GM19467 (cell line): ENCODE measurements around the gene GGA2.
"Not testable (repeated sequence)": the region's sequence is repeated elsewhere in the genome, so short reads cannot be mapped to it uniquely, and the experiment has no call there.

Experiments
- ATAC-seq: cut with Tn5 transposase; IDR thresholded peaks from one replicate; pipeline ENCODE4 v1.9.1; 2021; ENCODE audit warnings: mild to moderate bottlenecking, moderate library complexity; ENCODE audit not compliant: unreplicated experiment

The GGA2 gene

GRCh38 chr16:23527961-23528643 is 17.8 kb upstream of the GGA2 start:
- ATAC-seq: no peak

DNA sequence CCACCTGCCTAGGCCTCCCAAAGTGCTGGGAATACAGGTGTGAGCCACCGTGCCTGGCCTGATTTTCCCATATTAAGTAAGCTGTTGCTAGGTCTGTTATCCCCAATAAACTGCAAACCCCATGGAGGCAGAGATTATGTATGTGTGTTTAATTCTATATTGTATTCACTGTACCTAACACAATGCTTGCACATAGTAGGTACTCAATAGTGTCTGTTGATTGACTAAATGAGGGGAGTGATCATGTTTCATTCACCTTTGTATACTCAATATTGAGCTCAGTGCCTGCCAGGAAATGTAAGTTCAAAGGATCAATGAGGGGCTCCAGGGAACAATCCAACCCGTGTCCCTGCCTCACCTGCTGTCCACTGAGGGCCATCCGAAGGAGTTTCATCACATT is 14.6 kb upstream of the GGA2 start:
- no peak for ATAC-seq

- no peak for ATAC-seq
Measured at GRCh38 chr16:23523876-23524385, 13.6 kb upstream of the GGA2 start.

GRCh38 chr16:23523321-23523720 is 13.0 kb upstream of the GGA2 start:
- no peak for ATAC-seq

DNA sequence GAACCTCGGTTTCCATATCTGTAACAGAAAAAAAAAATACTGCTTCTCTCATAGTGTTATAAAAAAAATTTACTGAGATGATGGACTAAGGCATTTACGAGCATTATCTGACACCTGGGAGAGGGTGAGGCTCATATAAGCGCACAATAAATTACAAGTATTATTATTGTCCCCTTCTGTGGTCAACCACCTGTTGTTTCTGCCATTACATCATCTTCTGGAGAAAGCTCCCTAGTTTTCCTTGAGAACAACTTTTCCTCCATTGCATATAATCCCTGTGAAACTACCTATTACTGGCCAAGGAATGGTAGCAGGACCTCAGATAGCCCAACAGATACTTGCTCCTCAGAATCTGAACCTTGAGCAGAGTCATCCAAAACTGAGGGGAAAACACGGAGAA is 11.7 kb upstream of the GGA2 start:
- no peak for ATAC-seq

DNA sequence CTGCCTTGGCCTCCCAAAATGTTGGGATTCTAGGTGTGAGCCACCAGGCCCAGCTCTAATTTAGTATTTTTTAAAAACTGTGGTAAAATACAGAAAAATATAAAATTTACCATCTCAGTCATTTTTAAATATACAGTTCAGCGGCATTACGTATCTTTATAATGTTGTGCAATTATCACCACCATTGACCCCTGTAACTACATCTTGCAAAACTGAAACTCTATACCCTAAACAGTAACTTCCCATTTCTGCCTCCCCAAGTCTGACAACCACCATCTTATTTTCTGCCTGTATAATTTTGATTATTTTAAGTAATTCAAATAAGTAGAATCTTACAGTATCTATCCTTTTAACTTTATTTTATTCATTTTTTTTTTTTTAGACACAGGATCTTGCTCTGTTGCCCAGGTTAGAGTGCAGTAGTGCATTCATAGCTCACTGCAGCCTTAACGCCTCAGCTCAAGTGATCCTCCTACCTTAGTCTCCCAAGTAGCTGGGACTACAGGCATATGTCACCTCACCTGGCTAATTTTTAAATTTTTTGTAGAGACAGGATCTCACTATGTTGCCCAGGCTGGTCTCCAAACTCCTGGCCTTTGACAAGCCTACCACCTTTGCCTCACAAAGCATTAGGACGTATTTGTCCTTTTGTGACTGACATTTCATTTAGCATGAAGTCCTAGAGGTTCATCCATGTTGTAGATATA is 10.9 kb upstream of the GGA2 start:
- ATAC-seq: no peak

- ATAC-seq: no peak
Measured at GRCh38 chr16:23520500-23520899, 10.2 kb upstream of the GGA2 start.

DNA sequence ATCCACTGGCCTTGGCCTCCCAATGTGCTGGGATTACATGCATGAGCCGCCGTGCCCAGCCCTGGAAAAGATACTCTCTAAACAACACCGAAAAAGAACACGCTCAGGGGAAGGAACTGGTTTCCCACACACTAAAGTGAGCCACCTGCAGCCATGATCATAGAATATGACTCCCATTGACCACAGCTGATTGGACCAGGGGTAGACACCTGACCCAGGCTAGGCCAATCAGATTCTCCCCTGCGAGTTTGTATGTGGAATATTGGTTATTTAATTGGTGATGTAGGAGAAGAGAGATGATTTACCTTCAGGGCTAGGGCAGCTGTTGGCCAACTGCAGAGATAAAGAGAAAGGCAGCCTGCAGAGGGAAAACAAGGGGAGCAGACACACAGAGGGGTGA is 9.0 kb upstream of the GGA2 start:
- ATAC-seq: no peak

GRCh38 chr16:23518435-23518891 is 8.2 kb upstream of the GGA2 start:
- peak; percentile 59 for ATAC-seq

DNA sequence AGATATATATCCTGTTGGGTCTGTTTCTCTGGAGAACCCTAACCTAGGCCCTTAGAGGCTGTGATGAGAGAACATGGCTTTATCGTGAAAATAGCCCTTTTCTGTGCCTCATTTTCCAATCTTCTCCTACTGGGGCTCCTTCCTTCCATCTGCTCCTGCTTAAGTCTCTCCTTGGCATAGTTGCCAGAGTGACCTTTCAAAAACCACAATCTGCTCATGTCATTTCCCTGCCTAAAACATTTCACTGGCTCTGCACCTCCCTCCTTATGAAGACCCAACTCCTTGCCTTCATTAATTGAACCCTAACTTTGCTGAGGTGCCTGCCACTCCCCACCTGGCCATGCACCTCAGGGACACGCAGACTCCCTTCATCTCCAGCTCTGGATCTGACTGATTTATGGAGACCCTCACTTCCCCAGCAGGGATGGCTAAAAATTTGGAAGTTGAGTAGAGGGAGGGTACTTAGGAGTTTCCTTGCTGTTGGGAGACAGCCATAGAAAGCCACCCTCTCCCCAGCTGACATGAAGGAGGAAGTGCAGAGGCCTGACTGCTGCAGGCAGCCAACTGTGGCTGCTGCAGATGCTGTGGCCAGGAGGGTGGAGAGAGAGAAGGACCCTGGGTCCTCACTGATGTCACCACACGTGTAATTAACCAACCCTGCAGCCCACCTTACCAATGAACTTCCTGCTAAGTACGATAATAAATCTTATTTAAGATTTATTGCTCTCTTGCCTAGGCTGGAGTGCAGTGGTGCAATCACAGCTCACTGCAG is 6.3 kb upstream of the GGA2 start:
- ATAC-seq: no peak

DNA sequence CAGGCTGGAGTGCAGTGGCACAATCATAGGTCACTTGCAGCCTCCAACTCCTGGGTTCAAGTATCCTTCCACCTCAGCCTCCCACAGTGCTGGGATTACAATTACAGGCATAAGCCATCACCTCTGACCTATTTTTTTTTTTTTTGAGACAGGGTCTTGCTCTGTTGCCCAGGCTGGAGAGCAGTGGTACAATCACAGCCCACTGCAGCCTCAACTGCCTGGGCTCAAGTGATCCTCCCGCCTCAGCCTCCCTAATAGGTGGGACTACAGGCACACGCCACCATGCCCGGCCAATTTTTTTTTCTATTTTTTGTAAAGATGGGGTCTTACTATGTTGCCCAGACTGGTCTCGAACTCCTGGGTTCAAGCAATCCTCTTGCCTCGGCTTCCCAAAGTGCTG is 5.6 kb upstream of the GGA2 start:
- ATAC-seq: no peak

DNA sequence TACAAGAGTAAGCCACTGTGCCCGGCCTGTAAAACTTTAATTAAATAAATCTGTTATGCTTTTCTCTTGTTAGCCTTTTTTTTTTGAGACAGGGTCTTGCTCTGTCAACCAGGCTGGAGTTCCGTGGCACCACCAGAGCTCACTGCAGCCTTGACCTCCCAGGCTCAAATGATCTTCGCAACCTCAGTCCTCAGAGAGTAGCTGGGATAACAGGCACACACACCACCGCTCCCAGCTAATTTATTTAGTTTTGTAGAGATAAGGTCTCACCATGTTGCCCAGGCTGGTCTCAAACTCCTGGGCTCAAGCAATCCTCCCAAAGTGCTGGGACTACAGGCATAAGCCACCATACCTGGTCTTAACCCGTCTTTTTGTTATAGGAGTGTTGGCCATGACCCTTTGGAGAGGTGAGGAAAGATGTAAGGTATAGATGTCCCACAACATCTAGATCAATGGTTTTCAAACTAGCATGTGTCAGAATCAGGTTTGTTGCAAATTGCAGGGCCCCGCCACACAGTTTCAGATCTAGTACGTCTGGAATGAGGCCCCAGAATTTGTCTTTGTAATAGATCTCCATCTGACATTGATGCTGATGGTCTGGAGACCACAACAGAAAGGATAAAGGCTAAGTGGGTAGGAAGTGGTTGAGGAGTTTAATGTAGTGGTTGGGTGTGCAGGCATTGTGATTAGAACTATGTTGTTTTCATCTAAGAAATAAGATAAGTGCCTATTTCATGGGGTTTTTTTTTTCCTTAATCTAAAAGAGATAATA is 4.3 kb upstream of the GGA2 start:
- ATAC-seq: no peak

DNA sequence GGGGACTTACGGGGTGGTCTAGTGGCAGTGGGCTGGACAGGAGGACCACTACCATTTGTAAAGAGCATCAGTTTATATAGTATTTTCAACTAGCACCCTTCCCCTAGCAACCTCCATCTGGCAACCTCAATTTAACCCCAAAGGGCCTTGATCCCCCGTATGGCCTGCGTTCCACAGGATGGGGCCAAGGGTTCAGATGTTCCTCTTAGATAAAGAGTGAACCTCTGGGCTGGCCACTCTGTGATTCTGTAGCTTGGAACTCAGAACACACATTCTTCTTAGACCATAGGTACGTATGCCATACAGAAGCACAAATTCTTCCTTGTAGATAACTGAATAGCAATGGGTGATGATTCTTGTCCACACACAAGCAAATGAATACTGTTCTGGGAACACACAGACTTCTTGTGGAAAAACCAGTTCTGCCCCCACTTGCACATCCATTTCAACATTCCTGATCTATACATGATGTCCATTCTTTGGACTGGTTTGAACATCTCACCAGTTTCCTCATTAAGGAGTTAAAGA is 1.9 kb upstream of the GGA2 start:
- no peak for ATAC-seq

DNA sequence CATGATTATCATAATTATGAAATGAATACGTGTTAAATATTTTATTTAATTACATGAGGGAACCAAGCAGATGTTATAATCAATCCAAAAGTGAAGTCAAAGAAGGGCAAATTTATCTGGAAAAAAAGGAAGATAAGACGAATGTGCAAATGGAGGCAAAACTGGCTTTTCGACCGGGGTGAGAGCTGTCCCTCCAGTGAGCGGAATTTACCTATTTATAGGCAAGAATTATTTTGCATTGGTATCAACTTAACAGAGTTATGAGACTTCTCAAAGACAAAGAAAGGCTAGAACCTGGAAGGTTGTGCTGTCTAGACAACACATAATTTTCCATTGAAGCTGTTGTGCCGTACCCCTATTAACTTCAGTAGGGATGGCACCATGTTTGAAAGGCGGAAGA is 1.4 kb upstream of the GGA2 start:
- ATAC-seq: no peak

- ATAC-seq: not testable (repeated sequence)
Measured at GRCh38 chr16:23510915-23511270, 599 bp upstream of the GGA2 start.

- ATAC-seq: no peak
Measured at GRCh38 chr16:23509782-23510163, 521 bp downstream of the GGA2 start.

DNA sequence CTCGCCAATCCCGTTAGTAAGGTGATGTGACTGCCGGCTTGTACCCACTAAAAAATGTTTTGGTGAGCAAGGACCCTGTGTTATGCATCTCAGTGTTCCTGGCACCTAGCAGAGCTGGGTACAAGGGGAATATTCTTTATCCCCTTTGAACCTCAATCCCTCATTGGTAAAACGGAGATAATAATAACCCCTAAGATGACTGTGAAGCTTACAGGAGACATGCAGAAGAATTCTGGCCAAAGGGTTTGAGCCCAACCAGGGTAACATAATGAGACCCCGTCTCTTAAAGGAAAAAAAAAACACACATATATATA is 896 bp downstream of the GGA2 start:
- no peak for ATAC-seq

GRCh38 chr16:23508589-23509440 is 1.5 kb downstream of the GGA2 start:
- ATAC-seq: no peak

DNA sequence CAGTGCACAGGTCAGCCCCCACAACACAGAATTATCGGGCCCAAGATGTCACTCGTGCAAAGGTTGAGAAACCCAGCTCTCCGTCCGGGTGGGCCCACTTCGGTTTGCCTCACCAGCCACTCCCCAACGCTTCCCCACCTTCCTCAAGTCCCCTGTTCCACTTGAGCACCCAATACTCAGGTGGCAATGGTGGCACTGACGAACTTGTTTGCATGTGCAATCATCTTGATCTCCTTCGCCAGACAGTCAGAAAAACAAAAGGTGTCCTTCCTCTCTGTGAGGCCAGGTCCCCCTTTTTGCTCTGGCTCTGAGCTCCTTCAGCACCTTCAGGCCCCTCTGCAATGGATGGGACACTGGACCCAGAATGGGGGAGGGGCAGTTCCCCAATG is 3.7 kb downstream of the GGA2 start:
- ATAC-seq: no peak
